HepG2 (cell line): Measurements from ENCODE around the gene HAUS7. TPM values are rescaled to one million over a fixed set of nuclear protein-coding genes. Genes with fewer than 3 reads are reported as not detected.
A peak's percentile ranks its signal among the peaks of the same experiment; 100 is the strongest.

Experiments
- ATAC-seq: fragments of 200-7000 bp; cut with Tn5 transposase; 3 replicates; pipeline ENCODE4 v1.9.1; 2020; ENCODE audit warnings: mild to moderate bottlenecking, moderate library complexity
- BruUV-seq: library from RNA; stranded (reverse); fragments of 400-500 nt; replicated peaks from 2 replicates; lab custom pipeline; 2021; lab: Mats Ljungman, UMichigan
- CTCF ChIA-PET: fragments of 300-600 bp; formaldehyde crosslinking; extraction: SDS; loops from one replicate; lab custom pipeline; 2021; ENCODE audit warnings: low total read pairs, inconsistent platforms, low intra/inter-chr PET ratio; lab: Yijun Ruan, JAX
- POLR2A ChIA-PET: fragments of 350-600 bp; sonication (Branson Sonifier 250); formaldehyde crosslinking; loops from one replicate; lab custom pipeline; 2020; ENCODE audit warnings: antibody characterized with exemption, inconsistent platforms; lab: Yijun Ruan, JAX
- DNase-seq: peaks from one replicate; pipeline ENCODE4 v3.0.0-alpha.2; 2015; ENCODE audit warnings: low spot score
- FAIRE-seq: peaks from 3 replicates; lab custom pipeline; 2011; peaks lifted over from hg19 to GRCh38; lab: Jason Lieb, UNC
- H2AFZ ChIP-seq: one replicate; pipeline ENCODE4 v1.6.1; 2011; ENCODE audit warnings: low read length, inconsistent platforms
- H3K27ac ChIP-seq: fragments of 300-600 bp; 3 replicates; pipeline ENCODE4 v1.8.0; 2011; ENCODE audit warnings: mixed run types, mild to moderate bottlenecking, mixed read lengths, low read length, inconsistent platforms; ENCODE audit not compliant: insufficient read depth; ENCODE audit errors: extremely low read length
- H3K27me3 ChIP-seq, 2 experiments: fragments of 200-600 bp in 1 of 2; 2 replicates in 1 of 2; 3 replicates in 1 of 2; pipeline versions ENCODE4 v1.6.0 to v1.8.0; 2011; ENCODE audit warnings: low read length in 2 of 2, mild to moderate bottlenecking in 2 of 2, moderate library complexity in 2 of 2, inconsistent platforms in 1 of 2; ENCODE audit not compliant: insufficient read depth in 2 of 2, control insufficient read depth in 1 of 2
- H3K36me3 ChIP-seq, 2 experiments: fragments of 200-600 bp in 1 of 2; replicated peaks in 1 of 2; 2 replicates in 1 of 2; 3 replicates in 1 of 2; pipeline versions ENCODE4 v1.5.1 to v1.8.0; 2011; ENCODE audit warnings: low read length in 2 of 2, inconsistent platforms in 1 of 2; ENCODE audit not compliant: insufficient read depth in 2 of 2, control insufficient read depth in 1 of 2
- H3K4me1 ChIP-seq: 2 replicates; pipeline ENCODE4 v1.5.1; 2012; ENCODE audit warnings: low read length, inconsistent platforms; ENCODE audit not compliant: insufficient read depth
- H3K4me2 ChIP-seq: 2 replicates; pipeline ENCODE4 v1.6.0; 2011; ENCODE audit warnings: low read depth, low read length, inconsistent platforms
- H3K4me3 ChIP-seq, 3 experiments: fragments of 200-600 bp in 1 of 3; sonication (generic), shearing (Covaris generic) in 1 of 3; replicated peaks in 1 of 3; 2 replicates each; pipeline ENCODE4 v1.5.1; 2011 to 2016; ENCODE audit warnings: low read length in 3 of 3, inconsistent platforms in 2 of 3, low read depth in 2 of 3, mild to moderate bottlenecking in 2 of 3, control low read depth in 1 of 3, mixed read lengths in 1 of 3; ENCODE audit not compliant: insufficient read depth in 1 of 3
- H3K79me2 ChIP-seq: one replicate; pipeline ENCODE4 v1.6.1; 2011; ENCODE audit warnings: low read length, inconsistent platforms; ENCODE audit not compliant: insufficient read depth
- H3K9ac ChIP-seq: 2 replicates; pipeline ENCODE4 v1.6.0; 2011; ENCODE audit warnings: mild to moderate bottlenecking, low read depth, low read length, inconsistent platforms; ENCODE audit not compliant: insufficient read depth
- H3K9me3 ChIP-seq: 2 replicates; pipeline ENCODE4 v1.5.1; 2012; ENCODE audit warnings: mild to moderate bottlenecking, low read length
- H4K20me1 ChIP-seq: 2 replicates; pipeline ENCODE4 v1.6.0; 2011; ENCODE audit warnings: inconsistent platforms, mild to moderate bottlenecking, low read length, moderate library complexity; ENCODE audit not compliant: insufficient read depth
- JDP2 ChIP-seq: sonication (generic); formaldehyde crosslinking; IDR thresholded peaks from 2 replicates; pipeline ENCODE4 v1.8.1; 2022; ENCODE audit warnings: missing genetic modification reagents, borderline replicate concordance
- MLLT10 ChIP-seq: sonication (generic); formaldehyde crosslinking; IDR thresholded peaks from 2 replicates; pipeline ENCODE4 v1.4.0; 2020; ENCODE audit warnings: missing genetic modification reagents
- NR2F6 ChIP-seq, 2 experiments: IDR thresholded peaks; 2 replicates each; pipeline ENCODE4 v1.6.1; 2016; ENCODE audit warnings: antibody characterized with exemption in 1 of 2, mild to moderate bottlenecking in 1 of 2
- TCF12 ChIP-seq, 2 experiments: fragments of 450-650 bp in 1 of 2; sonication (generic) in 1 of 2; formaldehyde crosslinking in 1 of 2; IDR thresholded peaks; 2 replicates each; pipeline versions ENCODE4 v1.6.1 to v1.8.0; 2017 to 2022; ENCODE audit warnings: antibody characterized with exemption in 1 of 2, mild to moderate bottlenecking in 1 of 2, missing genetic modification reagents in 1 of 2, moderate library complexity in 1 of 2
- ZNF446 ChIP-seq: sonication (generic); formaldehyde crosslinking; IDR thresholded peaks from 2 replicates; pipeline ENCODE4 v1.5.0; 2020; ENCODE audit warnings: mild to moderate bottlenecking, missing genetic modification reagents
- ZNF501 ChIP-seq: sonication (generic); formaldehyde crosslinking; IDR thresholded peaks from 2 replicates; pipeline ENCODE4 v1.5.1; 2020; ENCODE audit warnings: mild to moderate bottlenecking, moderate library complexity, missing genetic modification reagents
- WGBS: methylation state at CpG from one replicate; pipeline ENCODE4 v1.1.6; 2017; ENCODE audit warnings: low lambda C conversion rate; 5-methylcytosine and 5-hydroxymethylcytosine counted together
- in situ Hi-C: cut with HindIII; loops from 2 replicates; pipeline ENCODE4 v1.10.0; 2017; ENCODE audit warnings: low pct_unique_long_range_greater_than_20kb; ENCODE audit not compliant: extremely low pct_ligation_motif_present
- intact Hi-C: fragments of 100-400 bp; cut with micrococcal nuclease; formaldehyde crosslinking; loops from one replicate; pipeline ENCODE4 v1.10.0; 2022; ENCODE audit not compliant: unreplicated experiment
- polyA plus RNA-seq, 8 experiments: library from polyadenylated mRNA; depleted of rRNA in 3 of 8; stranded (reverse) in 7 of 8; unstranded in 1 of 8; fragments of >200 nt; fragmentation: Illumina TruSeq in 4 of 8; extraction: Trizol in 4 of 8; gene quantifications; 2 replicates each; pipeline versions ENCODE4 v1.2.1 to v1.2.3, GENCODE V29; 2011 to 2016; ENCODE audit warnings: low read depth in 4 of 8, missing spikeins in 1 of 8, mixed read lengths in 1 of 8; ENCODE audit not compliant: insufficient read depth in 1 of 8
- total RNA-seq, 5 experiments: library from RNA; depleted of rRNA; stranded (reverse); fragments of >200 nt; fragmentation: Illumina TruSeq; extraction: Trizol; gene quantifications; 2 replicates each; pipeline ENCODE4 v1.2.3, GENCODE V29; 2016; ENCODE audit warnings: low read depth in 1 of 5
- TF ChIP-seq, protein P1 (sequence below): fragments of 450-650 bp; IDR thresholded peaks from 2 replicates; pipeline ENCODE4 v1.6.1; 2016
- TF ChIP-seq, protein P2 (sequence below): IDR thresholded peaks from 2 replicates; pipeline ENCODE4 v1.6.1; 2016; ENCODE audit warnings: low read depth, borderline replicate concordance
- TF ChIP-seq, protein P3 (sequence below): fragments of 450-650 bp; IDR thresholded peaks from 2 replicates; pipeline ENCODE4 v1.6.1; 2017; ENCODE audit warnings: mild to moderate bottlenecking

The HAUS7 gene
- total and polyA plus RNA-seq, 2 of the 13 experiments (the other 11 are each of a cell fraction or from before 2014, with no cell fraction given), result 10.9 to 42.4 TPM

DNA sequence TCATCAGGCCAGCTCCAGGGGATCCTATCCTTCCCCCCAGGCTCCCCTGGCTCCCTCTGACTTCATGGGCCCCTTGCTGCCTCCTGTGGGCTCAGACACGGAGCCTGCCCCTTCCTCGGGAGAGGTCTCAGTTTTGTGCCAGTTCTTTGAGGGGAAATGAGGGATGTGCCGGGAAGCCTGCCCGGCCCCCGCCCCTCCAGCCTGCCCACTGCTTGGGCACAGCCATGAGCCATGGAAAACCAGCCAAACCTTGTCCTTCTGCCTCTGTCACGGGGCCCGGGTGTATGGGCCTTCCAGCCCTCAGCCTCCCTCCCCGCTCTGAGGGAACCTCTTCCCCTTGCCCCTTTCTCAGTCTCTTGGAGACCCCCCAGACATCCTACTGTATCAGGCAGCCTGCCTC, 31.2 kb upstream of the HAUS7 start (continued):
- TF ChIP-seq ZNF501, result no peak

DNA sequence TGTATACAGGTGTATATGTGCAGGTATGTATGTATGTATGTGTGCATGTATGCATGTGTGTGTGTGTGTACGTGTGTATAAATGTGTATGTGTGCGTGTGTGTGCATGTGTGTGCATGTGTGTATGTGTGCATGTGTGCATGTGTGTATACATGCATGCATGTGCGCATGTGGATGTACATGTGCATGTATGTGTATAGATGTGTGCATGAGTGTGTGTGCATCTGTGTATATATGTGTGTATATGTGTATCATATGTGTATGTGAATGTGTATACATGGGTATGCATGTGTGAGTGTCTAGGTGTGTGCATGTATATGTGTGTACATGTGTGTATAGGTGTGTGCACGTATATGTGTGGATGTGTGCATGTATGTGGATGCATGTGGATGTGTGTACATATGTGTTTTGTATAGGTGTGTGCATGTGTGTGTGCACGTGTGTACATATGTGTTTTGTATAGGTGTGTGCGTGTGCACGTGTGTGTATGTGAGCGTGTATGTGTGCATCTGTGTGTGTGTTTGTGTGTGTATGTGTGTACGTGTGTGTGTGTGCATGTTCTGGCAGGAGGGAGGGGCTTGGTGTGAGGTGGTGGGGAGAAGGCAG, 30.4 kb upstream of the HAUS7 start:
- intact Hi-C loops (no loop called here), in situ Hi-C loops (loop anchor here (10.0 kb wide), 1 partner anchor 46 kb away; no protein-coding TSS in a partner anchor)
- Histone ChIP-seq H3K4me3 (no peak overlapping the region), H3K79me2 (no peaks in the 10 kb centered on the region), H3K27me3 (no peaks in the 10 kb centered on the region), H3K4me1 (peaks cover 1% of the 10 kb centered on the region; the same call in 1 of the 2 replicates), H2AFZ (no peak overlapping the region), H4K20me1 (no peaks in the 10 kb centered on the region), H3K4me2 (no peak overlapping the region), H3K27ac (no peak overlapping the region), H3K9me3 (no peaks in the 10 kb centered on the region), H3K9ac (no peak overlapping the region), H3K36me3 (no peaks in the 10 kb centered on the region)
- 77% methylated on average over 9 of the region's 9 CpGs for WGBS
- DNase-seq, result no peak
- ATAC-seq, result no peak
- ChIA-PET CTCF (no interaction called here), POLR2A (no interaction called here)
- FAIRE-seq, result no peak
- no TSS peak for BruUV-seq
- TF ChIP-seq, protein P1, sequence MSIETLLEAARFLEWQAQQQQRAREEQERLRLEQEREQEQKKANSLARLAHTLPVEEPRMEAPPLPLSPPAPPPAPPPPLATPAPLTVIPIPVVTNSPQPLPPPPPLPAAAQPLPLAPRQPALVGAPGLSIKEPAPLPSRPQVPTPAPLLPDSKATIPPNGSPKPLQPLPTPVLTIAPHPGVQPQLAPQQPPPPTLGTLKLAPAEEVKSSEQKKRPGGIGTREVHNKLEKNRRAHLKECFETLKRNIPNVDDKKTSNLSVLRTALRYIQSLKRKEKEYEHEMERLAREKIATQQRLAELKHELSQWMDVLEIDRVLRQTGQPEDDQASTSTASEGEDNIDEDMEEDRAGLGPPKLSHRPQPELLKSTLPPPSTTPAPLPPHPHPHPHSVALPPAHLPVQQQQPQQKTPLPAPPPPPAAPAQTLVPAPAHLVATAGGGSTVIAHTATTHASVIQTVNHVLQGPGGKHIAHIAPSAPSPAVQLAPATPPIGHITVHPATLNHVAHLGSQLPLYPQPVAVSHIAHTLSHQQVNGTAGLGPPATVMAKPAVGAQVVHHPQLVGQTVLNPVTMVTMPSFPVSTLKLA, result peak; percentile 84
- TF ChIP-seq JDP2, result no peak

DNA sequence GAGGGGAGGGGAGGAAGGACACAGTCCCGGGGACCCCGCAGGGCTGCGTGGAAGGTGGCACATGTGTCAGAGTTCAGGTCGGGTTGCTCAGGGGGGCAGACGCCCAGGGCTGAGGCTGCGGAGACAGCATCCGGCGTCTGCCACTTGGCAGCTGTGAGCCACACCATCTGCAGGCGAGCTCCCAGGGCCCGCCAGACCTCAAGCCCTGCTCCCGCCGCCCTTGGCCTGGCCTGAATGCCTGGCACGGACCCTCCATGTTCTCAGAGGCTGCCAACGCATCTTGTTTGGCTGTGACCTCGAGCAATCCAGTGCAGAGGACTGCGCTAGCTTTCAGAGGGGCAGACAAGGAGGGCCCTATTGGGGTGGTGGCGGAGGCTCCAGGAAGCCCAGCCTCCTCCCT, 29.5 kb upstream of the HAUS7 start:
- POLR2A ChIA-PET, result no interaction called here
- CTCF ChIA-PET, result no interaction called here
- no peak for FAIRE-seq
- WGBS, result no CpG with 5 or more reads among the region's 17 CpGs
- Histone ChIP-seq H3K4me2 (no peak overlapping the region), H3K36me3 (no peaks in the 10 kb centered on the region), H2AFZ (no peak overlapping the region), H3K27ac (no peak overlapping the region), H4K20me1 (no peaks in the 10 kb centered on the region), H3K27me3 (0 out of 5 replicates have a peak, but pooled peaks cover 0 to 1% of the 10 kb centered on the region in 2 experiments), H3K4me3 (no peak overlapping the region), H3K9me3 (no peaks in the 10 kb centered on the region), H3K79me2 (no peaks in the 10 kb centered on the region), H3K4me1 (peaks cover 10% of the 10 kb centered on the region; the same call in 1 of the 2 replicates), H3K9ac (no peak overlapping the region)
- no peak for ATAC-seq
- BruUV-seq, result no TSS peak
- intact Hi-C loops, result no loop called here
- DNase-seq, result no peak
- in situ Hi-C loops, result loop anchor here (10.0 kb wide), 1 partner anchor 45 kb away; no protein-coding TSS in a partner anchor
- TF ChIP-seq MLLT10 (CRISPR knock-in tag) (no peak), ZNF446 (no peak), TCF12 (IDR thresholded peaks at IDR 0.05) (no peak), TCF12 (CRISPR knock-in tag; IDR thresholded peaks at IDR 0.05) (no peak), NR2F6 (IDR thresholded peaks at IDR 0.05) (no peak), NR2F6 (CRISPR knock-in tag; IDR thresholded peaks at IDR 0.05) (no peak)
- TF ChIP-seq, protein P2, sequence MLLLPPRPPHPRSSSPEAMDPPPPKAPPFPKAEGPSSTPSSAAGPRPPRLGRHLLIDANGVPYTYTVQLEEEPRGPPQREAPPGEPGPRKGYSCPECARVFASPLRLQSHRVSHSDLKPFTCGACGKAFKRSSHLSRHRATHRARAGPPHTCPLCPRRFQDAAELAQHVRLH, result no peak
- TF ChIP-seq, protein P3, sequence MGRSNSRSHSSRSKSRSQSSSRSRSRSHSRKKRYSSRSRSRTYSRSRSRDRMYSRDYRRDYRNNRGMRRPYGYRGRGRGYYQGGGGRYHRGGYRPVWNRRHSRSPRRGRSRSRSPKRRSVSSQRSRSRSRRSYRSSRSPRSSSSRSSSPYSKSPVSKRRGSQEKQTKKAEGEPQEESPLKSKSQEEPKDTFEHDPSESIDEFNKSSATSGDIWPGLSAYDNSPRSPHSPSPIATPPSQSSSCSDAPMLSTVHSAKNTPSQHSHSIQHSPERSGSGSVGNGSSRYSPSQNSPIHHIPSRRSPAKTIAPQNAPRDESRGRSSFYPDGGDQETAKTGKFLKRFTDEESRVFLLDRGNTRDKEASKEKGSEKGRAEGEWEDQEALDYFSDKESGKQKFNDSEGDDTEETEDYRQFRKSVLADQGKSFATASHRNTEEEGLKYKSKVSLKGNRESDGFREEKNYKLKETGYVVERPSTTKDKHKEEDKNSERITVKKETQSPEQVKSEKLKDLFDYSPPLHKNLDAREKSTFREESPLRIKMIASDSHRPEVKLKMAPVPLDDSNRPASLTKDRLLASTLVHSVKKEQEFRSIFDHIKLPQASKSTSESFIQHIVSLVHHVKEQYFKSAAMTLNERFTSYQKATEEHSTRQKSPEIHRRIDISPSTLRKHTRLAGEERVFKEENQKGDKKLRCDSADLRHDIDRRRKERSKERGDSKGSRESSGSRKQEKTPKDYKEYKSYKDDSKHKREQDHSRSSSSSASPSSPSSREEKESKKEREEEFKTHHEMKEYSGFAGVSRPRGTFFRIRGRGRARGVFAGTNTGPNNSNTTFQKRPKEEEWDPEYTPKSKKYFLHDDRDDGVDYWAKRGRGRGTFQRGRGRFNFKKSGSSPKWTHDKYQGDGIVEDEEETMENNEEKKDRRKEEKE, result no peak
